Suppressor macrophage treated with lipopolysaccharide for 1 hour (primary cell): ENCODE measurements around the gene PPEF1.
A peak's percentile ranks its signal among the peaks of the same experiment; 100 is the strongest.
"Not testable (repeated sequence)": the region's sequence is repeated elsewhere in the genome, so short reads cannot be mapped to it uniquely, and the experiment has no call there.

Source experiments
- DNase-seq, 3 donors: peaks; one replicate each; pipeline ENCODE4 v3.0.0-alpha.2; 2020 to 2022

The PPEF1 gene

GRCh38 chrX:18702362-18703195, 4.9 kb upstream of the PPEF1 start:
- no peak for DNase-seq

GRCh38 chrX:18709833-18710232, 2.4 kb downstream of the PPEF1 start:
- no peak for DNase-seq

GRCh38 chrX:18714910-18715309, 7.5 kb downstream of the PPEF1 start:
- no peak for DNase-seq

- DNase-seq = no peak
Measured at GRCh38 chrX:18719852-18720251, 12.4 kb downstream of the PPEF1 start.

GRCh38 chrX:18721683-18722499, 14.4 kb downstream of the PPEF1 start:
- no peak for DNase-seq

GRCh38 chrX:18722500-18723071, 15.1 kb downstream of the PPEF1 start:
- no peak for DNase-seq

- no peak for DNase-seq
Measured at GRCh38 chrX:18725310-18725943, 18.0 kb downstream of the PPEF1 start.

- DNase-seq = no peak
Measured at GRCh38 chrX:18733287-18733686, 25.8 kb downstream of the PPEF1 start.

GRCh38 chrX:18739609-18740008, 32.2 kb downstream of the PPEF1 start:
- DNase-seq = not testable (repeated sequence)

GRCh38 chrX:18748499-18748898, 41.1 kb downstream of the PPEF1 start:
- no peak for DNase-seq

GRCh38 chrX:18753631-18754030, 46.2 kb downstream of the PPEF1 start:
- no peak for DNase-seq

GRCh38 chrX:18755651-18756050, 48.2 kb downstream of the PPEF1 start:
- DNase-seq = peak in 2 of 3 donors; percentile 1 to 8

- DNase-seq = no peak
Measured at GRCh38 chrX:18757956-18758932, 50.8 kb downstream of the PPEF1 start.

GRCh38 chrX:18761750-18762149, 54.3 kb downstream of the PPEF1 start:
- DNase-seq = no peak

- DNase-seq = not testable (repeated sequence)
Measured at GRCh38 chrX:18763106-18763505, 55.7 kb downstream of the PPEF1 start.

GRCh38 chrX:18769364-18769763, 61.9 kb downstream of the PPEF1 start:
- no peak for DNase-seq

GRCh38 chrX:18769812-18770573, 62.5 kb downstream of the PPEF1 start:
- DNase-seq = no peak

- no peak for DNase-seq
Measured at GRCh38 chrX:18789916-18790315, 82.5 kb downstream of the PPEF1 start.

- DNase-seq = no peak
Measured at GRCh38 chrX:18792828-18793227, 85.4 kb downstream of the PPEF1 start.

- no peak for DNase-seq
Measured at GRCh38 chrX:18793601-18794089, 86.2 kb downstream of the PPEF1 start.

- DNase-seq = no peak
Measured at GRCh38 chrX:18797141-18797540, 89.7 kb downstream of the PPEF1 start.
